Measurements from ENCODE around the gene SLC22A16. TPM values are rescaled to one million over a fixed set of nuclear protein-coding genes. Genes with fewer than 3 reads are reported as not detected.

The SLC22A16 gene
- total RNA-seq, 1 donor from 2014 or later = not detected

- no peak overlapping the region for H3K27ac Mint-ChIP-seq (ENCODE audit: unreplicated experiment)
- peaks cover 14% of the 10 kb centered on the region for H3K27me3 Mint-ChIP-seq (ENCODE audit: low read depth, unreplicated experiment)
- DNase-seq (ENCODE audit: low read depth) = no peak
- FAIRE-seq = no peak
- Histone ChIP-seq H3K4me1 (ENCODE audit: insufficient read depth, low read length) (no peaks in the 10 kb centered on the region), H3K4me3 (ENCODE audit: insufficient read depth, low read depth, low read length) (no peak overlapping the region), H3K36me3 (ENCODE audit: insufficient read depth, low read length) (no peaks in the 10 kb centered on the region), H3K27ac (ENCODE audit: low read depth, low read length) (no peak overlapping the region), H4K20me1 (ENCODE audit: insufficient read depth, low read length) (no peaks in the 10 kb centered on the region), H3K27me3 (ENCODE audit: insufficient read depth, low read length) (peaks cover 24% of the 10 kb centered on the region), H3K79me2 (ENCODE audit: insufficient read depth, low read length) (no peaks in the 10 kb centered on the region), H3K9ac (ENCODE audit: low read length) (no peak overlapping the region), H3K9me3 (ENCODE audit: insufficient read depth, low read depth, low read length) (no peaks in the 10 kb centered on the region), H3K4me2 (ENCODE audit: low read length) (no peak overlapping the region), H2AFZ (ENCODE audit: low read depth, low read length) (no peak overlapping the region)
- TF ChIP-seq CTCF (IDR thresholded peaks at IDR 0.05; ENCODE audit: insufficient read depth, low read depth, low read length) (no peak), EZH2 (IDR thresholded peaks at IDR 0.05; ENCODE audit: insufficient read depth, low read length) (no peak)
- peaks cover 5% of the 10 kb centered on the region for H3K9me3 Mint-ChIP-seq (ENCODE audit: unreplicated experiment)
- no peaks in the 10 kb centered on the region for H3K36me3 Mint-ChIP-seq (ENCODE audit: low read depth, unreplicated experiment)
- no peaks in the 10 kb centered on the region for H3K4me1 Mint-ChIP-seq (ENCODE audit: low read depth, unreplicated experiment)
- no peak overlapping the region for H3K4me3 Mint-ChIP-seq (ENCODE audit: unreplicated experiment)
These were observed 3.7 kb downstream of the SLC22A16 start for GRCh38 chr6:110472739-110473138.

DNA sequence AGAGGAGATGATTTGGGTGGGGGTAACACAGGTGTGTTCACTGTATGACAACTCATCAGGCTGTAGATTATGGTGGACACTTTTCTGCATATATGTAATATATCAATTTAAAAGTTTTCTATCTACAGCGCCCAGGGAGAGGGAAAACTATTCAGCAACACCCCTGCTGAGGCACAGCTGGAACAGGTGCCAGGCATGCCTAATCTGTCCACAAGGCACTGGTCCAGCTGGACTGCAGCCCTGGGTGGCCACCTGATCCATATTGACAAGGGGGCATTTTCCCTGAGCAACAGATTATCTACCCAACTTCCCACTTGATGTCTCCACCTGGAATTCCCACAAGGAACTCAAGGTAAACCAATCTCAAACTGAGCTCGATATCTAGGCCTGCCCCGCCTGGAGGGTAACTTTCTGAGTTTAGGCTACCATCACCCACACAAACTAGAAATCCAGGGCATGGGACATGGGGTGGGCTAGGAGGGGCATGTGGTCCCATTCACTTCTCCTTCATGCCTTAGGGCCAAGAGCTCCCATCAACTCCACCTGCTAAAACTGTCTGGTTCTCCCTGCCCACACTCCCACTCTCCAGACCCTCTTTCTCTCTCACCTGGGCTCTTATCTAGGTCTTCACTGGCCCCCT, 4.6 kb downstream of the SLC22A16 start:
- Histone ChIP-seq H4K20me1 (ENCODE audit: insufficient read depth, low read length) (no peaks in the 10 kb centered on the region), H3K79me2 (ENCODE audit: insufficient read depth, low read length) (no peaks in the 10 kb centered on the region), H3K27me3 (ENCODE audit: insufficient read depth, low read length) (peaks cover 26% of the 10 kb centered on the region), H3K36me3 (ENCODE audit: insufficient read depth, low read length) (no peaks in the 10 kb centered on the region), H2AFZ (ENCODE audit: low read depth, low read length) (no peak overlapping the region), H3K9me3 (ENCODE audit: insufficient read depth, low read depth, low read length) (no peaks in the 10 kb centered on the region), H3K4me3 (ENCODE audit: insufficient read depth, low read depth, low read length) (no peak overlapping the region), H3K4me2 (ENCODE audit: low read length) (no peak overlapping the region), H3K9ac (ENCODE audit: low read length) (no peak overlapping the region), H3K27ac (ENCODE audit: low read depth, low read length) (no peak overlapping the region), H3K4me1 (ENCODE audit: insufficient read depth, low read length) (no peaks in the 10 kb centered on the region)
- H3K27me3 Mint-ChIP-seq (ENCODE audit: low read depth, unreplicated experiment) = peaks cover 15% of the 10 kb centered on the region
- TF ChIP-seq EZH2 (IDR thresholded peaks at IDR 0.05; ENCODE audit: insufficient read depth, low read length) (no peak), CTCF (IDR thresholded peaks at IDR 0.05; ENCODE audit: insufficient read depth, low read depth, low read length) (no peak)
- H3K36me3 Mint-ChIP-seq (ENCODE audit: low read depth, unreplicated experiment) = no peaks in the 10 kb centered on the region
- peaks cover 8% of the 10 kb centered on the region for H3K9me3 Mint-ChIP-seq (ENCODE audit: unreplicated experiment)
- no peak overlapping the region for H3K4me3 Mint-ChIP-seq (ENCODE audit: unreplicated experiment)
- no peak overlapping the region for H3K27ac Mint-ChIP-seq (ENCODE audit: unreplicated experiment)
- H3K4me1 Mint-ChIP-seq (ENCODE audit: low read depth, unreplicated experiment) = no peaks in the 10 kb centered on the region
- DNase-seq (ENCODE audit: low read depth) (no peak), FAIRE-seq (no peak)

DNA sequence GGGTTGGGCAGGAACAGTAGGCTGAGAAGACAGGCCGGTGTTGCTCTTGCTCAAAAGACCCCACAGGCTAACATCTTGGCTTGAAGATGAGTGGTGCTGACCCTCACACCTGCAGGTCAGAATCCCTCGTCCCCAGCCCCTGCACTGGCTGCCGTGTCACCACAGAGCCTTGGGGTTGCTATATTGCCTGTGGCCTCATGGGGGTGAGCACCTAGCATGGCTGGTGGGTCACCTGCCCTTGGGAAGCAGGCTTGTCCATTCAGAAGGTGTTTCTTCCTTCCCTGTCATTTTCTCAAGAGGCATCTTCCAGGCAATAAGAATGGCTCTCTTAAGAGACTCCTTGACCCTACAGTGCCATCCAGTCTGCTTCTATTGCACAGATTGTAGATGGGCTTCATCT, 7.7 kb downstream of the SLC22A16 start:
- Histone ChIP-seq H3K4me1 (ENCODE audit: insufficient read depth, low read length) (no peaks in the 10 kb centered on the region), H3K79me2 (ENCODE audit: insufficient read depth, low read length) (no peaks in the 10 kb centered on the region), H3K9ac (ENCODE audit: low read length) (no peak overlapping the region), H3K36me3 (ENCODE audit: insufficient read depth, low read length) (no peaks in the 10 kb centered on the region), H3K4me2 (ENCODE audit: low read length) (no peak overlapping the region), H3K27ac (ENCODE audit: low read depth, low read length) (no peak overlapping the region), H3K27me3 (ENCODE audit: insufficient read depth, low read length) (peaks cover 9% of the 10 kb centered on the region), H3K9me3 (ENCODE audit: insufficient read depth, low read depth, low read length) (no peaks in the 10 kb centered on the region), H3K4me3 (ENCODE audit: insufficient read depth, low read depth, low read length) (no peak overlapping the region), H4K20me1 (ENCODE audit: insufficient read depth, low read length) (no peaks in the 10 kb centered on the region), H2AFZ (ENCODE audit: low read depth, low read length) (no peak overlapping the region)
- FAIRE-seq (no peak), DNase-seq (ENCODE audit: low read depth) (no peak)
- Mint-ChIP-seq H3K27ac (ENCODE audit: unreplicated experiment) (no peak overlapping the region), H3K4me1 (ENCODE audit: low read depth, unreplicated experiment) (no peaks in the 10 kb centered on the region), H3K36me3 (ENCODE audit: low read depth, unreplicated experiment) (no peaks in the 10 kb centered on the region), H3K27me3 (ENCODE audit: low read depth, unreplicated experiment) (peaks cover 7% of the 10 kb centered on the region), H3K9me3 (ENCODE audit: unreplicated experiment) (peaks cover 18% of the 10 kb centered on the region), H3K4me3 (ENCODE audit: unreplicated experiment) (no peak overlapping the region)
- TF ChIP-seq CTCF (IDR thresholded peaks at IDR 0.05; ENCODE audit: insufficient read depth, low read depth, low read length) = no peak
- no peak for TF ChIP-seq EZH2 (IDR thresholded peaks at IDR 0.05; ENCODE audit: insufficient read depth, low read length)
